T-helper 1 cell treated with Interleukin-12 subunit alpha and Interleukin-12 subunit beta and Interleukin-4 antibody, amounts not matched to agents 30 ng/mL and 1 ng/mL, for 36 hours (primary cell): ENCODE measurements around the gene MARVELD1. TPM values are rescaled to one million over a fixed set of nuclear protein-coding genes. Genes with fewer than 3 reads are reported as not detected.

Experiments
- intact Hi-C: fragments of 100-400 bp; cut with micrococcal nuclease; formaldehyde crosslinking; loops from one replicate; pipeline ENCODE4 v1.15.1; 2024
- total RNA-seq: library from RNA; stranded (reverse); gene quantifications from 2 replicates; pipeline ENCODE4 v1.2.3, GENCODE V29; 2022

Gene MARVELD1
- total RNA-seq, 1 donor from 2014 or later = 2.7 TPM

- intact Hi-C loops = no loop called here
These were observed 34.0 kb downstream of the MARVELD1 start for GRCh38 chr10:97747573-97747972.

- intact Hi-C loops = no loop called here
These were observed 34.6 kb downstream of the MARVELD1 start for GRCh38 chr10:97748116-97748515.

GRCh38 chr10:97752956-97753355, 39.4 kb downstream of the MARVELD1 start:
- intact Hi-C loops = no loop called here

- intact Hi-C loops = loop anchor here (5.0 kb wide), 1 partner anchor 273 kb away; no protein-coding TSS in a partner anchor
These were observed 41.2 kb downstream of the MARVELD1 start for GRCh38 chr10:97754726-97755125.

GRCh38 chr10:97755718-97756117, 42.2 kb downstream of the MARVELD1 start:
- intact Hi-C loops = loop anchor here (5.0 kb wide), 1 partner anchor 272 kb away; no protein-coding TSS in a partner anchor

GRCh38 chr10:97757471-97757870, 43.9 kb downstream of the MARVELD1 start:
- intact Hi-C loops = loop anchor here (5.0 kb wide), 1 partner anchor 270 kb away; no protein-coding TSS in a partner anchor

GRCh38 chr10:97759158-97759887, 45.8 kb downstream of the MARVELD1 start:
- intact Hi-C loops = loop anchor here (1.0 to 5.0 kb wide), 2 partner anchors 110 to 268 kb away; no protein-coding TSS in a partner anchor

GRCh38 chr10:97759946-97760345, 46.4 kb downstream of the MARVELD1 start:
- intact Hi-C loops = loop anchor here (1.0 to 5.0 kb wide), 2 partner anchors 109 to 267 kb away; no protein-coding TSS in a partner anchor

GRCh38 chr10:97760461-97761257, 47.1 kb downstream of the MARVELD1 start:
- intact Hi-C loops = no loop called here

- intact Hi-C loops = no loop called here
These were observed 47.9 kb downstream of the MARVELD1 start for GRCh38 chr10:97761331-97761865.

- intact Hi-C loops = no loop called here
These were observed 48.5 kb downstream of the MARVELD1 start for GRCh38 chr10:97762056-97762455.

- intact Hi-C loops = no loop called here
These were observed 49.3 kb downstream of the MARVELD1 start for GRCh38 chr10:97762816-97763215.

- intact Hi-C loops = no loop called here
These were observed 49.9 kb downstream of the MARVELD1 start for GRCh38 chr10:97763411-97763810.

- intact Hi-C loops = no loop called here
These were observed 50.4 kb downstream of the MARVELD1 start for GRCh38 chr10:97763947-97764346.

- intact Hi-C loops = no loop called here
These were observed 51.0 kb downstream of the MARVELD1 start for GRCh38 chr10:97764519-97764931.

- intact Hi-C loops = no loop called here
These were observed 51.7 kb downstream of the MARVELD1 start for GRCh38 chr10:97765201-97765600.

- intact Hi-C loops = no loop called here
These were observed 52.7 kb downstream of the MARVELD1 start for GRCh38 chr10:97766106-97766810.

GRCh38 chr10:97766996-97767924, 53.7 kb downstream of the MARVELD1 start:
- intact Hi-C loops = no loop called here
